Loucy (cell line): ENCODE data around the gene APBB1.

Experiments
- H2AFZ ChIP-seq: fragments of 200-600 bp; sonication (generic); 2 replicates; pipeline ENCODE4 v1.6.0; 2016; ENCODE audit warnings: antibody characterized with exemption, mild to moderate bottlenecking, low read length, moderate library complexity
- H3F3A ChIP-seq: fragments of 200-600 bp; 2 replicates; pipeline ENCODE4 v1.6.0; 2016; ENCODE audit warnings: antibody characterized with exemption, low read depth, mild to moderate bottlenecking
- H3K27me3 ChIP-seq: fragments of 200-600 bp; sonication (generic); 2 replicates; pipeline ENCODE4 v1.6.1; 2014; ENCODE audit warnings: low read length, mild to moderate bottlenecking; ENCODE audit not compliant: insufficient read depth, poor library complexity, severe bottlenecking
- H3K36me3 ChIP-seq: fragments of 200-600 bp; sonication (generic); 2 replicates; pipeline ENCODE4 v1.6.1; 2016; ENCODE audit warnings: low read length; ENCODE audit not compliant: insufficient read depth
- H3K4me1 ChIP-seq: fragments of 200-600 bp; sonication (generic); 2 replicates; pipeline ENCODE4 v1.5.1; 2014; ENCODE audit warnings: low read length, mild to moderate bottlenecking; ENCODE audit not compliant: insufficient read depth, poor library complexity, severe bottlenecking
- H3K4me2 ChIP-seq: fragments of 200-600 bp; sonication (generic); 2 replicates; pipeline ENCODE4 v1.6.0; 2014; ENCODE audit warnings: antibody characterized with exemption, low read length, low read depth, mild to moderate bottlenecking; ENCODE audit not compliant: poor library complexity, severe bottlenecking
- H3K4me3 ChIP-seq: fragments of 200-600 bp; sonication (generic); 2 replicates; pipeline ENCODE4 v1.5.1; 2014; ENCODE audit warnings: low read length, mild to moderate bottlenecking, mixed read lengths; ENCODE audit not compliant: poor library complexity, severe bottlenecking
- H3K79me2 ChIP-seq: fragments of 200-600 bp; sonication (generic); 2 replicates; pipeline ENCODE4 v1.6.1; 2014; ENCODE audit warnings: low read length; ENCODE audit not compliant: insufficient read depth
- H3K9ac ChIP-seq: fragments of 200-600 bp; sonication (generic); 2 replicates; pipeline ENCODE4 v1.6.0; 2014; ENCODE audit warnings: mild to moderate bottlenecking, low read depth, low read length, moderate library complexity; ENCODE audit not compliant: poor library complexity, severe bottlenecking
- H3K9me2 ChIP-seq: fragments of 200-600 bp; sonication (generic); replicated peaks from 2 replicates; pipeline ENCODE4 v1.6.1; 2016; ENCODE audit warnings: low read depth, low read length, mixed read lengths
- H3K9me3 ChIP-seq: fragments of 200-600 bp; sonication (generic); 2 replicates; pipeline ENCODE4 v1.6.1; 2014; ENCODE audit warnings: mild to moderate bottlenecking, antibody characterized with exemption, low read length, low read depth; ENCODE audit not compliant: insufficient read depth
- H4K20me1 ChIP-seq: fragments of 200-600 bp; sonication (generic); 2 replicates; pipeline ENCODE4 v1.6.0; 2014; ENCODE audit warnings: antibody characterized with exemption, low read length, mild to moderate bottlenecking; ENCODE audit not compliant: insufficient read depth, poor library complexity, severe bottlenecking
- CTCF ChIP-seq: fragments of 200-600 bp; sonication (generic); conservative IDR thresholded peaks from 2 replicates; pipeline ENCODE4 v1.5.1; 2014; ENCODE audit warnings: mild to moderate bottlenecking, antibody characterized with exemption, low read length
- EZH2phosphoT487 ChIP-seq: fragments of 200-600 bp; IDR thresholded peaks from 2 replicates; pipeline ENCODE4 v1.6.1; 2018; ENCODE audit warnings: antibody characterized with exemption, mild to moderate bottlenecking, moderate library complexity, borderline replicate concordance

APBB1 gene

GRCh38 chr11:6405052-6405667 lies 13.7 kb downstream of the APBB1 start:
- Histone ChIP-seq H3K9me3 (no peaks in the 10 kb centered on the region), H3K9ac (no peak overlapping the region), H3K79me2 (no peaks in the 10 kb centered on the region), H3K27me3 (no peaks in the 10 kb centered on the region), H3K4me1 (peaks cover 34% of the 10 kb centered on the region), H4K20me1 (no peaks in the 10 kb centered on the region), H3K4me3 (no peak overlapping the region), H3K4me2 (no peak overlapping the region), H2AFZ (no peak overlapping the region), H3F3A (no peaks in the 10 kb centered on the region), H3K9me2 (no peaks in the 10 kb centered on the region), H3K36me3 (no peaks in the 10 kb centered on the region)
- TF ChIP-seq EZH2phosphoT487 (no peak), CTCF (no peak)

- TF ChIP-seq EZH2phosphoT487 (no peak), CTCF (no peak)
- Histone ChIP-seq H3K4me2 (no peak overlapping the region), H3K4me1 (peaks cover 34% of the 10 kb centered on the region), H4K20me1 (no peaks in the 10 kb centered on the region), H2AFZ (no peak overlapping the region), H3K79me2 (no peaks in the 10 kb centered on the region), H3K9ac (no peak overlapping the region), H3K9me3 (no peaks in the 10 kb centered on the region), H3K9me2 (no peaks in the 10 kb centered on the region), H3K36me3 (no peaks in the 10 kb centered on the region), H3K4me3 (no peak overlapping the region), H3K27me3 (no peaks in the 10 kb centered on the region), H3F3A (no peaks in the 10 kb centered on the region)
These were observed 14.4 kb downstream of the APBB1 start for GRCh38 chr11:6404342-6405051.

GRCh38 chr11:6403539-6403938 lies 15.4 kb downstream of the APBB1 start:
- H3K36me3 ChIP-seq = no peaks in the 10 kb centered on the region
- no peaks in the 10 kb centered on the region for H3K9me3 ChIP-seq
- no peaks in the 10 kb centered on the region for H3K27me3 ChIP-seq
- no peak overlapping the region for H2AFZ ChIP-seq
- peak overlapping the region; percentile 71 for H3K4me3 ChIP-seq
- no peaks in the 10 kb centered on the region for H3K9me2 ChIP-seq
- peak overlapping the region; percentile 98 for H3K4me2 ChIP-seq
- peaks cover 34% of the 10 kb centered on the region for H3K4me1 ChIP-seq
- no peaks in the 10 kb centered on the region for H4K20me1 ChIP-seq
- H3K79me2 ChIP-seq = no peaks in the 10 kb centered on the region
- peak overlapping the region; percentile 49 for H3K9ac ChIP-seq
- TF ChIP-seq CTCF (no peak), EZH2phosphoT487 (no peak)
- H3F3A ChIP-seq = no peaks in the 10 kb centered on the region
